Globus pallidus (tissue), 1 donor: ENCODE results near the gene UST.
"Not testable (repeated sequence)": the region's sequence is repeated elsewhere in the genome, so short reads cannot be mapped to it uniquely, and the experiment has no call there.

ENCODE experiments used
- DNase-seq: peaks from one replicate; pipeline ENCODE4 v3.0.0-alpha.2; 2015; ENCODE audit warnings: low spot score

Gene UST

GRCh38 chr6:148736774-148737412, 9.9 kb upstream of the UST start:
- no peak for DNase-seq

GRCh38 chr6:148737806-148738205, 9.0 kb upstream of the UST start:
- no peak for DNase-seq

- no peak for DNase-seq
These were observed 7.6 kb upstream of the UST start for GRCh38 chr6:148738946-148739821.

- DNase-seq, result no peak
These were observed 7.1 kb upstream of the UST start for GRCh38 chr6:148739822-148740128.

- no peak for DNase-seq
These were observed 3.4 kb upstream of the UST start for GRCh38 chr6:148743476-148743875.

GRCh38 chr6:148745926-148746325, 904 bp upstream of the UST start:
- no peak for DNase-seq

GRCh38 chr6:148747145-148747470, 278 bp downstream of the UST start:
- DNase-seq, result peak; percentile 32

- peak; percentile 26 for DNase-seq
These were observed 788 bp downstream of the UST start for GRCh38 chr6:148747471-148748165.

- DNase-seq, result no peak
These were observed 2.8 kb downstream of the UST start for GRCh38 chr6:148749674-148750073.

- no peak for DNase-seq
These were observed 4.3 kb downstream of the UST start for GRCh38 chr6:148750838-148751792.

- DNase-seq, result no peak
These were observed 5.0 kb downstream of the UST start for GRCh38 chr6:148751793-148752170.

GRCh38 chr6:148755379-148755778, 8.5 kb downstream of the UST start:
- DNase-seq, result not testable (repeated sequence)

- no peak for DNase-seq
These were observed 11.2 kb downstream of the UST start for GRCh38 chr6:148757944-148758480.

GRCh38 chr6:148758492-148758891, 11.7 kb downstream of the UST start:
- DNase-seq, result peak; percentile 67

- no peak for DNase-seq
These were observed 13.4 kb downstream of the UST start for GRCh38 chr6:148760258-148760534.

GRCh38 chr6:148760568-148761526, 14.0 kb downstream of the UST start:
- peak; percentile 48 for DNase-seq

GRCh38 chr6:148761527-148762011, 14.7 kb downstream of the UST start:
- DNase-seq, result no peak

- DNase-seq, result no peak
These were observed 15.4 kb downstream of the UST start for GRCh38 chr6:148762231-148762630.

GRCh38 chr6:148764259-148765020, 17.6 kb downstream of the UST start:
- DNase-seq, result not testable (repeated sequence)
